DOHH2 (cell line): ENCODE data around the gene SLMAP.

ENCODE experiments used
- H3F3A ChIP-seq: fragments of 200-600 bp; sonication (generic), shearing (Covaris generic); 2 replicates; pipeline ENCODE4 v1.6.0; 2016; ENCODE audit warnings: antibody characterized with exemption, mild to moderate bottlenecking; ENCODE audit not compliant: control insufficient read depth, insufficient read depth
- H3K27ac ChIP-seq: fragments of 200-600 bp; sonication (generic); 2 replicates; pipeline ENCODE4 v1.5.1; 2014; ENCODE audit warnings: low read depth, mild to moderate bottlenecking, low read length, moderate library complexity
- H3K27me3 ChIP-seq: fragments of 200-600 bp; sonication (generic); 2 replicates; pipeline ENCODE4 v1.6.1; 2014; ENCODE audit warnings: mild to moderate bottlenecking, low read length, mixed read lengths; ENCODE audit not compliant: control insufficient read depth
- H3K36me3 ChIP-seq: fragments of 200-600 bp; sonication (generic); 2 replicates; pipeline ENCODE4 v1.6.1; 2014; ENCODE audit warnings: mild to moderate bottlenecking, low read length, moderate library complexity, mixed read lengths; ENCODE audit not compliant: control insufficient read depth
- H3K4me1 ChIP-seq: fragments of 200-600 bp; sonication (generic); 2 replicates; pipeline ENCODE4 v1.6.1; 2014; ENCODE audit warnings: mild to moderate bottlenecking, low read length, mixed read lengths; ENCODE audit not compliant: control insufficient read depth
- H3K4me2 ChIP-seq: fragments of 200-600 bp; sonication (generic); 2 replicates; pipeline ENCODE4 v1.6.0; 2014; ENCODE audit warnings: mild to moderate bottlenecking, low read length, moderate library complexity
- H3K4me3 ChIP-seq: fragments of 200-600 bp; sonication (generic); 2 replicates; pipeline ENCODE4 v1.5.1; 2014; ENCODE audit warnings: mild to moderate bottlenecking, low read length, mixed read lengths
- H3K79me2 ChIP-seq: fragments of 200-600 bp; sonication (generic); 2 replicates; pipeline ENCODE4 v1.6.1; 2014; ENCODE audit warnings: mild to moderate bottlenecking, low read length, mixed read lengths; ENCODE audit not compliant: control insufficient read depth
- H3K9me2 ChIP-seq: fragments of 200-600 bp; sonication (generic); replicated peaks from 2 replicates; pipeline ENCODE4 v1.6.1; 2014; ENCODE audit warnings: mild to moderate bottlenecking, low read length, mixed read lengths; ENCODE audit not compliant: control insufficient read depth
- H3K9me3 ChIP-seq: fragments of 200-600 bp; sonication (generic); 2 replicates; pipeline ENCODE4 v1.6.1; 2014; ENCODE audit warnings: antibody characterized with exemption, low read length, mixed read lengths; ENCODE audit not compliant: control insufficient read depth, insufficient read depth
- H4K20me1 ChIP-seq: fragments of 200-600 bp; sonication (generic); 2 replicates; pipeline ENCODE4 v1.6.0; 2014; ENCODE audit warnings: low read depth, mild to moderate bottlenecking, antibody characterized with exemption, low read length, moderate library complexity; ENCODE audit not compliant: control insufficient read depth, insufficient read depth
- CTCF ChIP-seq: fragments of 200-600 bp; sonication (generic); IDR thresholded peaks from one replicate; pipeline ENCODE4 v1.5.1; 2014; ENCODE audit warnings: antibody characterized with exemption, mild to moderate bottlenecking, low read depth, low read length; ENCODE audit not compliant: poor library complexity, severe bottlenecking
- EZH2phosphoT487 ChIP-seq: fragments of 200-600 bp; sonication (generic); IDR thresholded peaks from 2 replicates; pipeline ENCODE4 v1.6.1; 2017; ENCODE audit warnings: borderline replicate concordance, mild to moderate bottlenecking, antibody characterized with exemption, low read length, moderate library complexity, mixed read lengths

The SLMAP gene

GRCh38 chr3:57927916-57928315, 171.8 kb downstream of the SLMAP start:
- no peaks in the 10 kb centered on the region for H3K27me3 ChIP-seq
- no peaks in the 10 kb centered on the region for H3K79me2 ChIP-seq
- H3K9me2 ChIP-seq = no peaks in the 10 kb centered on the region
- H3K9me3 ChIP-seq = no peaks in the 10 kb centered on the region
- H3K4me2 ChIP-seq = no peak overlapping the region
- H3K4me1 ChIP-seq = no peaks in the 10 kb centered on the region
- peaks cover 16% of the 10 kb centered on the region for H3K36me3 ChIP-seq
- no peaks in the 10 kb centered on the region for H4K20me1 ChIP-seq
- TF ChIP-seq EZH2phosphoT487 (no peak), CTCF (no peak)
- no peak overlapping the region for H3K4me3 ChIP-seq
- H3F3A ChIP-seq = no peaks in the 10 kb centered on the region
- no peak overlapping the region for H3K27ac ChIP-seq

- Histone ChIP-seq H3K79me2 (no peaks in the 10 kb centered on the region), H3K9me2 (no peaks in the 10 kb centered on the region), H3K27me3 (no peaks in the 10 kb centered on the region), H3K4me2 (no peak overlapping the region), H3K4me3 (no peak overlapping the region), H3K9me3 (no peaks in the 10 kb centered on the region), H3K36me3 (peaks cover 13% of the 10 kb centered on the region), H3K4me1 (no peaks in the 10 kb centered on the region), H3K27ac (no peak overlapping the region), H3F3A (no peaks in the 10 kb centered on the region), H4K20me1 (no peaks in the 10 kb centered on the region)
- TF ChIP-seq CTCF = no peak
- no peak for TF ChIP-seq EZH2phosphoT487
Observed at GRCh38 chr3:57928511-57928910, 172.4 kb downstream of the SLMAP start.

GRCh38 chr3:57929988-57930387, 173.9 kb downstream of the SLMAP start:
- no peaks in the 10 kb centered on the region for H3K4me1 ChIP-seq
- H3K27me3 ChIP-seq = no peaks in the 10 kb centered on the region
- no peak overlapping the region for H3K4me2 ChIP-seq
- no peaks in the 10 kb centered on the region for H3K9me2 ChIP-seq
- peaks cover 13% of the 10 kb centered on the region for H3K36me3 ChIP-seq
- H3K27ac ChIP-seq = no peak overlapping the region
- no peaks in the 10 kb centered on the region for H3K79me2 ChIP-seq
- no peak for TF ChIP-seq CTCF
- TF ChIP-seq EZH2phosphoT487 = no peak
- no peak overlapping the region for H3K4me3 ChIP-seq
- no peaks in the 10 kb centered on the region for H4K20me1 ChIP-seq
- H3F3A ChIP-seq = no peaks in the 10 kb centered on the region
- no peaks in the 10 kb centered on the region for H3K9me3 ChIP-seq

- H3K36me3 ChIP-seq = no peaks in the 10 kb centered on the region; the same call in 1 of the 2 replicates
- no peaks in the 10 kb centered on the region for H3K4me1 ChIP-seq
- no peak overlapping the region for H3K27ac ChIP-seq
- H3K27me3 ChIP-seq = no peaks in the 10 kb centered on the region
- H3K4me2 ChIP-seq = no peak overlapping the region
- no peaks in the 10 kb centered on the region for H4K20me1 ChIP-seq
- no peak overlapping the region for H3K4me3 ChIP-seq
- H3K79me2 ChIP-seq = no peaks in the 10 kb centered on the region
- TF ChIP-seq EZH2phosphoT487 = no peak
- no peak for TF ChIP-seq CTCF
- no peaks in the 10 kb centered on the region for H3F3A ChIP-seq
- H3K9me3 ChIP-seq = no peaks in the 10 kb centered on the region
- no peaks in the 10 kb centered on the region for H3K9me2 ChIP-seq
Observed at GRCh38 chr3:57933602-57934001, 177.5 kb downstream of the SLMAP start.
